HAP-1 (cell line): ENCODE data around the gene ASB6.

Source experiments
- DNase-seq, 2 experiments: peaks; one replicate each; pipeline ENCODE4 v3.0.0-alpha.2; 2016 to 2020; ENCODE audit warnings: low spot score in 2 of 2
- H3K27me3 ChIP-seq: fragments of 250-450 bp; sonication (Bioruptor Pico); 2 replicates; pipeline ENCODE4 v1.5.1; 2020; ENCODE audit warnings: low read depth, mild to moderate bottlenecking, moderate library complexity
- H3K36me3 ChIP-seq: fragments of 250-450 bp; sonication (Bioruptor Pico); replicated peaks from 2 replicates; pipeline ENCODE4 v1.5.1; 2020; ENCODE audit warnings: mild to moderate bottlenecking
- H3K4me1 ChIP-seq: fragments of 250-450 bp; sonication (Bioruptor Pico); 2 replicates; pipeline ENCODE4 v1.5.1; 2020; ENCODE audit warnings: mild to moderate bottlenecking
- H3K4me3 ChIP-seq: fragments of 250-450 bp; sonication (Bioruptor Pico); 2 replicates; pipeline ENCODE4 v1.5.1; 2020; ENCODE audit warnings: mild to moderate bottlenecking, moderate library complexity
- H3K9me3 ChIP-seq: fragments of 250-450 bp; sonication (Bioruptor Pico); 2 replicates; pipeline ENCODE4 v1.5.1; 2020; ENCODE audit warnings: mild to moderate bottlenecking, moderate library complexity
- in situ Hi-C: fragments of 300-500 bp; cut with MboI; formaldehyde crosslinking; loops from 3 replicates; pipeline ENCODE4 v1.14.3; 2020; ENCODE audit warnings: low sequenced_read_pairs, inconsistent platforms, mixed read lengths

The ASB6 gene, protein sequence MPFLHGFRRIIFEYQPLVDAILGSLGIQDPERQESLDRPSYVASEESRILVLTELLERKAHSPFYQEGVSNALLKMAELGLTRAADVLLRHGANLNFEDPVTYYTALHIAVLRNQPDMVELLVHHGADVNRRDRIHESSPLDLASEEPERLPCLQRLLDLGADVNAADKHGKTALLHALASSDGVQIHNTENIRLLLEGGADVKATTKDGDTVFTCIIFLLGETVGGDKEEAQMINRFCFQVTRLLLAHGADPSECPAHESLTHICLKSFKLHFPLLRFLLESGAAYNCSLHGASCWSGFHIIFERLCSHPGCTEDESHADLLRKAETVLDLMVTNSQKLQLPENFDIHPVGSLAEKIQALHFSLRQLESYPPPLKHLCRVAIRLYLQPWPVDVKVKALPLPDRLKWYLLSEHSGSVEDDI

DNA sequence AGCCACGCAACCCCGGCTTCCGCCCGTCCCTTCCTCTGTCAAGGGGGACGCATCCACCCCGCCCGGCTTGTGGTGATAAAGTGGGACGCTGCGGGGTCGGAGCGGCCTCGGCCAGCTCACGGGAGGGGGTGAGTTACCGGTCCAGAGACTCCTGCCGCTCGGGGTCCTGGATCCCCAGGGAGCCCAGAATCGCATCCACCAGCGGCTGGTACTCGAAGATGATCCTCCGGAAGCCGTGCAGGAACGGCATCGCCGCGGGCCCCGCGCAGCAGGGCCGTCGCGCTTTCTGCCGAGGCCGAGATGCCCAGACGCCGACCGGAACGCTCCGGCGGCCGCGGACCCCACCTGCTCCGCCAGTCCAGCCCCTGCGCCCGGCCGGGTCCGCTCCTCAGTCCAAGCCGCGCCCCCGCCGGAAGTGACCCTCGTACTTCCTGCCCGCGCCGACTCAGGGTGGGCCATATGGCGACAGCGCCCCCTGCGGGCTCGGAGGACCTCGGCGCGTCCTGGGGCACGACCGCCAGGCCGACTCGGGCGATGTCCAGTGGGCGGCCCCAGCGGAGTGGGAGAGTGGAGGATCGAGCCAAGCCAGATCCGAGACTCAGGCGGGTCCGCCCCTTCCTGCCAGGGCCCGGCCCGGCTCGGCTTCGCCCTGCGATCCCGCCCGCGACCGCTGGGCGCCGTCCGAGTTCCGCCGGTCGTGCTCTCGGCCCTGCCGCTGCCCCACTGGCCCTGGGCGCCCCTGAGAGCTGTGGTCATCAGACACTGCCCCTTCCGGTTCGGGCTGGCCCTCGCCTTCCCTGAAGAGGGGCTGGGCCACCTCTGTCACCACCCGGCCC lies at the start of gene ASB6:
Gene ASB6 (minus strand): TSS at position 402 of the 836 bp plus-strand sequence. CDS start 152 bp downstream, at position 250.
- in situ Hi-C loops, result loop anchor here (5.0 kb wide), 1 partner anchor 140 kb away; no protein-coding TSS in a partner anchor
- no peaks in the 10 kb centered on the region for H3K27me3 ChIP-seq
- H3K4me3 ChIP-seq, result peak within 1 kb of the TSS; percentile 83
- H3K9me3 ChIP-seq, result no peaks in the 10 kb centered on the region
- peaks cover 29% of the 10 kb centered on the region for H3K36me3 ChIP-seq
- DNase-seq, result peak; percentile 91 to 99
- H3K4me1 ChIP-seq, result peaks cover 15% of the 10 kb centered on the region

DNA sequence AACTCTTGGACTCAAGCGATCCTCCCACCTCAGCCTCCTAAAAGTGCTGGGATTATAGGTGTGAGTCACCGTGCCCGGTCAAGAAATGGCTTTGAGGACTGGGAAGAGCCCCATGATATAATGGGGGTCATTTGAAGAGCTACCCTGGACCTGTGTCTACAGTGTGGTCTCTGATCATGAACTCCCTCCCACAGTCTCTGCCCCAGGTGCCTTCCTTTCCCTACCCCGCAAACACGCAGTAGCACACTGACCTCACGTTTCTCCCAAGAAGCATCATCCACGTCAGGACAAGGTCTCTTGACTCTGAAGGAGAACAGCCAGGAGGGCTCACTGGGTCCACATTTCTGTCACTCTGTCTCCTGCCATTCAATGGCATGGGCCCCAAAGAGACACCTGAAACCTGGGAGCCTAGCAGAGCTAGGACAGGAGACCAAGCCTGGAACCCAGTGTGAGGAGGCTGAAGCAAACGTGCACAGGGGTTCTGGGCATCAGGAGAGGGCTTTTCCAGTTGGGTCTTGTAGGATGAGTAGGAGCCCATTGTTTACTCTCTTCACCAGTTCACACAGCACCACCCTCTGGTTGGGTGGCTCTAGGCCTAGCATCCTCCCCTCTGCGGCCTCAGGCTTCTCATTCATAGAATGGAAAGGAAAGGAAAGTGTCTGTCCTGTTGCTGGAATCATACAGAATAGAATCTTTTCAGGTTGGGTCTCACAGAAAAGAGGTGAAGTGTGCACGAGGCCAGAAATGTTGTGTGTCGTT lies 46.5 kb upstream of the ASB6 start:
- no peak for DNase-seq
- Histone ChIP-seq H3K4me3 (no peak overlapping the region), H3K27me3 (no peaks in the 10 kb centered on the region), H3K4me1 (no peaks in the 10 kb centered on the region), H3K36me3 (no peaks in the 10 kb centered on the region), H3K9me3 (no peaks in the 10 kb centered on the region)
- in situ Hi-C loops, result no loop called here

DNA sequence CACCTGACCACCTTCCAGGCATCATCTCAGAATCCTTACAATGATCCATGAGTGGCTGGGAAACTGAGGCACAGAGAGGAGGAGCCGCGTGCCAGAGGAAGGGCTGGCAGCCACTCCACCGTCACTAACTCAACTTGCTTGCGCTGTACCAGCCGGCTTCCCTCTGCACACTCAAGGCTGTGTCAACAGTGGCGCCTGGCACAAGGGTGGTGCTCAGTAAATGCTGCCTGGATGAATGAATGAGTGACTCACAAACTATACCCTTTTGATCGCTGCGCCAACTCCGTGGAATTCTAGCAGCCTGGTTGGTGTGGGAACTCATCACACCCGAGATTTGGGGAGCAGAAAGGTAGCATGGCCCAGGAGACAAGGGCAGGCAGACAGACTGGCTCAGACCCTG lies 45.4 kb upstream of the ASB6 start:
- Histone ChIP-seq H3K9me3 (no peaks in the 10 kb centered on the region), H3K27me3 (no peaks in the 10 kb centered on the region), H3K36me3 (no peaks in the 10 kb centered on the region), H3K4me1 (no peaks in the 10 kb centered on the region), H3K4me3 (no peak overlapping the region)
- DNase-seq, result no peak
- in situ Hi-C loops, result no loop called here

DNA sequence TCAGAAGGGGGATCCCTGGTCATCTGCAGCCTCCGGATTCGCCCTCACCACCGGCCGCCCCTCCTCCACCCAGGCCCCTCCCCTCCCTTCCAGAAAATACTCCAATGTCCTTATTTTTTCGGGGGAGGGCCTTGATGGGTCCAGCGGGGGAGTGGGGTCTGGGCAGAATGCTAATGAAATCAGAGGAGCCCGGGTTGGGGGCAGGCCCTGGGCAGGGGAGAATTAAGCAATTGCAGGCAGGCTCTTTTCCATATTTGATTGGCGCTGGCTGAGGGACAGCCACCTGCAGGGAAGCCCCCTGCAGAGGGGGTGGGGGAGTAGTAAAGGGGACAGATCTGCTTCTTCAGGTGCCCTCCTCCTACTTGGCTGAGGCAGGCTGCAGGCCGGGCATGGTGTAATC lies 44.8 kb upstream of the ASB6 start:
- H3K4me1 ChIP-seq, result no peaks in the 10 kb centered on the region
- H3K9me3 ChIP-seq, result no peaks in the 10 kb centered on the region
- H3K36me3 ChIP-seq, result no peaks in the 10 kb centered on the region
- H3K27me3 ChIP-seq, result no peaks in the 10 kb centered on the region
- DNase-seq, result no peak
- in situ Hi-C loops, result no loop called here
- H3K4me3 ChIP-seq, result no peak overlapping the region

DNA sequence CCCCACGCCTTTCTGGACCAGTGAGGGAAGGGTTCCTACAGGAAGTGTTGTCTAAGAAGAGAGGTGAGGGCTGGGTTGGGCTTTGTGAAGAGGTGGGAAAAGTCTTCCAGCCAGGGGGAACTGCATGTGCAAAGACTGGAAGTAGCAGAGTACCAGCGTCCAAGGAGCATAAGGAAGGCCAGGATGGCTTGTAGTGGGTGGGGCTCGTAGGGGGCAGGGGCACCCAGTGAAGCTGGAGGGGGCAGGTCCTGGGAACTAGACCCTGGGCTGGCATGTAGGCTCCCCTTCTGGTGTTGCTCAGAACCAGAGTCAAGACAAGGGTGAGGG lies 43.9 kb upstream of the ASB6 start:
- Histone ChIP-seq H3K4me1 (no peaks in the 10 kb centered on the region), H3K4me3 (no peak overlapping the region), H3K27me3 (no peaks in the 10 kb centered on the region), H3K9me3 (no peaks in the 10 kb centered on the region), H3K36me3 (no peaks in the 10 kb centered on the region)
- no peak for DNase-seq
- in situ Hi-C loops, result no loop called here

DNA sequence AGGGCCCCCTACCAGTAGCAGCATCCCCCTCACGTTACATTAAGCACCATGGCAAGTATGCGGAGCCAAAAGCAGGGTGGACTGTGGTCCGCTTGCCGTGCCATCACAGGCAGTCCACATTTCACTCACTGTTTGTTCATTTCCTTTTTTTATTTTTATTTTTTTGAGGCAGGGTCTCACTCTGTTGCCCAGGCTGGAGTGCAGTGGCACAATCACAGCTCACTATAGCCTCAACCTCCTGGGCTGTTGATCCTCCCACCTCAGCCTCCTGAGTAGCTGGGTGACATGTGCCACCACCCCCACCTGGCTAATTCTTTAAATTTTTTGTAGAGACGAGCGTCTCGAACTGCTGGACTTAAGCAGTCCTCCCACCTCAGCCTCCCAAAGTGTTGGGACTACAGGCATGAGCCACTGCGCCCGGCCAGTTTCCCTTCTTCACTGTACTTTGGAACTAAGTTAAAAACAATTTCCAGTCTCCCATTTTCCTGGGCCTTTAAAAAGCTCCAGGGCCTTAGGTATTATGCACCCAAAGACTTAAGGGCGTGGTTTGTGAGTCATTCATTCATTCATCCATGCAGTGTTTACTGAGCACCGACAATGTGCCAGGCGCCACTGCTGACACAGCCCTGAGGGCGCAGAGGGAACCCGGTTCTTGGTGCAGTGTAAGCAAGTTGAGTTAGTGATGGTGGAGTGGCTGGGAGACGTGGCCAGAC lies 43.4 kb upstream of the ASB6 start:
- H3K9me3 ChIP-seq, result no peaks in the 10 kb centered on the region
- H3K36me3 ChIP-seq, result no peaks in the 10 kb centered on the region
- in situ Hi-C loops, result no loop called here
- H3K4me3 ChIP-seq, result no peak overlapping the region
- H3K27me3 ChIP-seq, result no peaks in the 10 kb centered on the region
- no peak for DNase-seq
- H3K4me1 ChIP-seq, result no peaks in the 10 kb centered on the region

DNA sequence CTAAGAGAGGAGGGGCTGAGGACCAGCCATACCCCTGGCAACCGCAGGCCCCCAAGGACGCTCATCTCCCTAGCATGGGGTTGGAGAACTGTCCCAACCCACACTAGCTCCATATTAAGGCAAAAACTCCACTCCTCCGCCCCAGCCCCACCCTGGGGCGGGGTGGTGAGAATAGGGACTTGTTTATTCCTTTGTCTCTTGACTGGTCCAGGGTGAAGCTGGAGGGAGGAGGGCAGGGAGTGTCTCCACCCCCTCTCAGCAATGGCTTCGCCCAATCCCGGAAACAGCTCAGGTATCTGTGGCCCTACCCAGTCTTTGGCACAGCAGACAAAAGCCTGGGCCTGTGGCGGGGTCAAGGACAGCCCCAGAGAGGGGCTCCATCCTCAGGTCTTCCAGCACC lies 40.4 kb upstream of the ASB6 start:
- H3K36me3 ChIP-seq, result no peaks in the 10 kb centered on the region
- no peaks in the 10 kb centered on the region for H3K4me1 ChIP-seq
- H3K9me3 ChIP-seq, result no peaks in the 10 kb centered on the region
- in situ Hi-C loops, result no loop called here
- no peaks in the 10 kb centered on the region for H3K27me3 ChIP-seq
- H3K4me3 ChIP-seq, result no peak overlapping the region
- DNase-seq, result peak in 1 of 2 experiments; percentile 42

DNA sequence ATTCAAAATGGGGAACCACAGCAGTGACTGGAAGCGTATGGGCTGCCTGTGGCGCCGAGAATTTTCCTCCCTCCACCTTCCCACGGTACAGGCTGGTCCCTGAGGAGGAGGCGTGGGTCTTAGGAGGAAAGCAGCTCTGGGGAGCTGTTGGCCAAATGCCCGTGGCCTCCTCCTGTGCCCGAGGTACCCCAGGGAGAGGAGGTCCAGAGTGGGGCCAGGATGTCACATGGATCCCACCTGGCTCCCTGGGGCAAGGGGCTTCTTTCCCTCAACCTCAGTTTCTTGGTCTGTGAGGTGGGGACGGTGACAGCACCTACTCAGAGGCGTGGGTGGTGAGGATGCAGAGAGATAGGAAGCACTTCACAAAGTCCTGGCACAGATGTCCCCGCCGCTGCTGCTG lies 40.0 kb upstream of the ASB6 start:
- H3K9me3 ChIP-seq, result no peaks in the 10 kb centered on the region
- H3K4me3 ChIP-seq, result no peak overlapping the region
- DNase-seq, result no peak
- in situ Hi-C loops, result no loop called here
- H3K36me3 ChIP-seq, result no peaks in the 10 kb centered on the region
- no peaks in the 10 kb centered on the region for H3K27me3 ChIP-seq
- H3K4me1 ChIP-seq, result no peaks in the 10 kb centered on the region

DNA sequence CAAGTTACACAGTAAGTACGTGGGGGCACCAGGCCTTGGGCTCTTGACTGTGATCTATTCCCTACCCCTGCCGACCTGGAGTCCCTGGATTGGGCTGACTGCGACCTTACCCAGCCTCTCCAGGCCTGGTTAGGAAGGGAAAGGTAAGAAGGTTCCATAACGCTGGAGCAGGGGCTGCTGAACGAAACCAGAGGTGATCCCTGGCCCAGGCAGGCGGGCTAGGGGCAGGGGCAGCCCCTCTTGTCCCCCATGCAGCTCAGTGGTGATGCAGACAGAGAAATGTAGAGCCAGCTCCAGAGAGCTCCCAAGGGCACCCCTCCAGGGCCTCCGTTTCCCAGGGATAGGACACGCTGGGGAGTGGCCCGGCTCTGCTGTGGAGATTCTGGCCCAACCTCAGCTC lies 37.6 kb upstream of the ASB6 start:
- in situ Hi-C loops, result no loop called here
- Histone ChIP-seq H3K4me1 (no peaks in the 10 kb centered on the region), H3K36me3 (no peaks in the 10 kb centered on the region), H3K9me3 (no peaks in the 10 kb centered on the region), H3K27me3 (no peaks in the 10 kb centered on the region), H3K4me3 (no peak overlapping the region)
- no peak for DNase-seq

DNA sequence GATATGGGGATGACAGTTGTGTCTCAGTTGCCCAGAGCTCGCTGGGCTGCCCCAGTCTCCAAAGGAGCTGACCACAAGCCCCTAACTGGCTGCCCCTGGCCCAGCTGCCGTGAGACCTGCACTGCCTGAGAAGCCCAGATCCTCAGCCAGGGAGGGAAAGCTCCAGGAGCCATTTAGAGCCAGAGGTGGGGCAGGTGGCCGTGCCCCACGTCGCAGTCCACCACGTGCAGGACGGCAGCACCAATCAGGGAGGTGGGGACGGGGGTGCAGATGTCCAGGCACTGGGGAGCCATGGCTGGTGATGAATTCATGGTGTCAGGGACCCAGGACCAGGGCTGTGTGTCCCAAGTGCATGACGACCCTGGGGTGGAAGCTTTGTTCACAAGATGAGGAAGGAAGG lies 36.9 kb upstream of the ASB6 start:
- H3K4me3 ChIP-seq, result no peak overlapping the region
- no peaks in the 10 kb centered on the region for H3K27me3 ChIP-seq
- H3K4me1 ChIP-seq, result no peaks in the 10 kb centered on the region
- no peaks in the 10 kb centered on the region for H3K9me3 ChIP-seq
- no peak for DNase-seq
- in situ Hi-C loops, result no loop called here
- no peaks in the 10 kb centered on the region for H3K36me3 ChIP-seq

DNA sequence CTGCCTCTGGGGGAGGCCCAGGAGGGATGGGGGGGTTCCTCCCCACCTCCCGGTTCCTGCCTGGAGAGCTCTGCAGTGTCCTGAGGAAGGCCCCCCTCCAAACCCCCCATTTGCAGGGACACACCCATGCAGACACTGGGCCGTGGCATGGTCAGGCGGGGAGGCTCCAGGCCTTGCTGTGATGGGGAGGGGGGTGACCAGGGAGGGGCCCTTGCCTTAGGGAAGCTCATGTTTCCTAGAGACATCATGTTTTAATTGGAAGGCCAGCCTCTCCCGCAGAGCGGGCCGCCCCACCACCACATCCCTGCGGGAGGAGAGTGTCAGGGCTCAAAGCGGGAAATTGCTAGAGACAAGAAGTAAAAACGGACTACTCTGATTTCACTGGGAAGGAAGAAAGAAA lies 35.5 kb upstream of the ASB6 start:
- DNase-seq, result no peak
- Histone ChIP-seq H3K9me3 (no peaks in the 10 kb centered on the region), H3K36me3 (no peaks in the 10 kb centered on the region), H3K4me3 (no peak overlapping the region), H3K4me1 (no peaks in the 10 kb centered on the region), H3K27me3 (no peaks in the 10 kb centered on the region)
- in situ Hi-C loops, result no loop called here

DNA sequence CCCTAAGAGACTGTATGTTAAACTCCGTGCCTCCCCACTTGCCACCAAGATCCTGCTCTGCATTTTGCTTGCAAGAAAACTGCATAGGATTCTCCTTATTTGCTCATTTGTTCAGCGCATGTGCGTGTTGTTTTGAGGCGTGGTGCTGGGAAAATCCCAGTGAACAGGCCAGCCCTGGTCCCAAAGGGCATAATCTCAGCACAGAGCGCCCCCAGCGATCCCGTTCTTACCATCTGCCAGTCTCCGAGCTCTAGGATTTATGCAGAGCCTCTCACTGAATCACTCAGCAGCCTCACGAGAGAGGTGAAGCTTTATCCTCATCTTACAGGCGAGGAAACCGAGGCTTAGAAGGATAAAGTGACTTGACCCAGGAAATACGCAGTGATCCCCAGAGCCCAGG lies 35.0 kb upstream of the ASB6 start:
- no peak overlapping the region for H3K4me3 ChIP-seq
- H3K27me3 ChIP-seq, result no peaks in the 10 kb centered on the region
- H3K36me3 ChIP-seq, result no peaks in the 10 kb centered on the region
- in situ Hi-C loops, result no loop called here
- no peak for DNase-seq
- H3K9me3 ChIP-seq, result no peaks in the 10 kb centered on the region
- no peaks in the 10 kb centered on the region for H3K4me1 ChIP-seq

DNA sequence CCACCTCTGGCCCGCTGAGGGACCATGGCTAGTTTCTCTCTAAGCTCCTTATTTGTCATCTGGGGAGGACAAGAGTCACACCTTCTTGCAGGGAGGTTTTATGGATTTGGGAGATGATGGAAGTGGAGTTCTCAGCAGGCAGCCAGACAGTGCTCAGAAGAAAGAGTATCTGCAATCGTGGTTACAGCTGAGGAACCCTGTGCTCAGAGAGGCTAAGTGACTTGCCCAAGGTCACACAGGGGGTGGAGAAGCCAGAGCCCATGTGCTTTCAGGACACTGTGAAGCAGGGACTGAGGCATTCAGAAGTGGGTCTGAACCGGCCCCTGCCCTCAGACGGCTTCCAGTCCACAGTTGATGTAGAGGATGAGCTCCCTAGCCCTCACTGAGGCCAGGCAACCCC lies 34.3 kb upstream of the ASB6 start:
- Histone ChIP-seq H3K36me3 (no peaks in the 10 kb centered on the region), H3K4me3 (no peak overlapping the region), H3K9me3 (no peaks in the 10 kb centered on the region), H3K4me1 (no peaks in the 10 kb centered on the region), H3K27me3 (no peaks in the 10 kb centered on the region)
- in situ Hi-C loops, result no loop called here
- no peak for DNase-seq
